Osteocyte (in vitro differentiated cells): ENCODE measurements around the gene PRR36. TPM values are rescaled to one million over a fixed set of nuclear protein-coding genes. Genes with fewer than 3 reads are reported as not detected.

Experiments
- DNase-seq: peaks from one replicate; pipeline ENCODE4 v3.0.0; 2021; ENCODE audit warnings: mixed read lengths; ENCODE audit not compliant: unreplicated experiment; ENCODE audit errors: extremely low spot score
- H3K27ac Mint-ChIP-seq: one replicate; pipeline ENCODE4 v1.8.0; 2021; ENCODE audit warnings: mild to moderate bottlenecking, mixed read lengths; ENCODE audit not compliant: unreplicated experiment
- H3K27me3 Mint-ChIP-seq: one replicate; pipeline ENCODE4 v1.8.0; 2021; ENCODE audit warnings: mixed read lengths; ENCODE audit not compliant: unreplicated experiment
- H3K36me3 Mint-ChIP-seq: one replicate; pipeline ENCODE4 v1.8.0; 2021; ENCODE audit warnings: mixed read lengths; ENCODE audit not compliant: unreplicated experiment
- H3K4me1 Mint-ChIP-seq: one replicate; pipeline ENCODE4 v1.8.0; 2021; ENCODE audit warnings: mixed read lengths; ENCODE audit not compliant: unreplicated experiment
- H3K4me3 Mint-ChIP-seq: one replicate; pipeline ENCODE4 v1.8.0; 2021; ENCODE audit warnings: mild to moderate bottlenecking, moderate library complexity, mixed read lengths; ENCODE audit not compliant: unreplicated experiment
- H3K9me3 Mint-ChIP-seq: one replicate; pipeline ENCODE4 v1.8.0; 2021; ENCODE audit warnings: mixed read lengths; ENCODE audit not compliant: unreplicated experiment
- total RNA-seq: library from RNA; stranded (reverse); gene quantifications from 2 replicates; pipeline ENCODE4 v1.2.1, GENCODE V29; 2021
- TF ChIP-seq, protein P1 (sequence below): fragments of 200-600 bp; sonication (generic); IDR thresholded peaks from 2 replicates; pipeline ENCODE4 v1.5.0; 2021; ENCODE audit warnings: antibody characterized with exemption, mild to moderate bottlenecking, moderate library complexity

The PRR36 gene
- total RNA-seq, 1 donor from 2014 or later = 0.51 TPM

DNA sequence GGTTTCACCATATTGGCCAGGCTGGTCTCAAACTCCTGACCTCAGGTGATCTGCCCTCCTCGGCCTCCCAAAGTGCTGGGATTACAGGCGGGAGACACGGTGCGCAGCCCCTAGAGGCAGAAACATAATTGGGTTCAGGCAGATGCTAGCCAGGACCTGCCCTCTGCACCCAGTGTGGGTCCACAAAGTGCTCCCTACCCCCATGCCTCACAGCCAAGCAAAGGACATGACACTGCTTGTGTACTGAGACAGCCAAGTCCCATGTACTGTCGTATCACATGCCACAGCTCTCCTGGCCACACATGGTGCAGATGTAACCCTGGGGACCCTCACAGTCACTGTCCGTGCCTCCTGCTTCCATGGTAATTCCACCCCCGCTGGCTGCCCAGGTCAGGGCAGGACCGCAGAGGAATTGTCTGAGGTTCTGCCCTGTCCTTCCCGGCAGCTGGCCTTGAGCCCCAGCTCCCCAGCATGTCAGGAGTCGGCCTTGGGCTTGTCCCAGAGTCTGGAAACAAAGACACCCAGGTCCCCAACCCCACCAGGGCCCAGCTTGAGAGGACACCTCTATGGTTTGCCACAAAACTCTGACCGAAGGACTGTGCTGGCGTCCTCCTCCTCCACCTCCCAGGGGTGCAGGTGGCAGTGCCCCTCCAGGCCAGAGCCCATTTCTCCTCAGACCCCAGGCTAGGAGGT lies 7.6 kb downstream of the PRR36 start:
- Mint-ChIP-seq H3K36me3 (no peaks in the 10 kb centered on the region), H3K27ac (no peak overlapping the region), H3K4me3 (no peak overlapping the region), H3K4me1 (peaks cover 17% of the 10 kb centered on the region), H3K9me3 (no peaks in the 10 kb centered on the region), H3K27me3 (peaks cover 17% of the 10 kb centered on the region)
- TF ChIP-seq, protein P1, sequence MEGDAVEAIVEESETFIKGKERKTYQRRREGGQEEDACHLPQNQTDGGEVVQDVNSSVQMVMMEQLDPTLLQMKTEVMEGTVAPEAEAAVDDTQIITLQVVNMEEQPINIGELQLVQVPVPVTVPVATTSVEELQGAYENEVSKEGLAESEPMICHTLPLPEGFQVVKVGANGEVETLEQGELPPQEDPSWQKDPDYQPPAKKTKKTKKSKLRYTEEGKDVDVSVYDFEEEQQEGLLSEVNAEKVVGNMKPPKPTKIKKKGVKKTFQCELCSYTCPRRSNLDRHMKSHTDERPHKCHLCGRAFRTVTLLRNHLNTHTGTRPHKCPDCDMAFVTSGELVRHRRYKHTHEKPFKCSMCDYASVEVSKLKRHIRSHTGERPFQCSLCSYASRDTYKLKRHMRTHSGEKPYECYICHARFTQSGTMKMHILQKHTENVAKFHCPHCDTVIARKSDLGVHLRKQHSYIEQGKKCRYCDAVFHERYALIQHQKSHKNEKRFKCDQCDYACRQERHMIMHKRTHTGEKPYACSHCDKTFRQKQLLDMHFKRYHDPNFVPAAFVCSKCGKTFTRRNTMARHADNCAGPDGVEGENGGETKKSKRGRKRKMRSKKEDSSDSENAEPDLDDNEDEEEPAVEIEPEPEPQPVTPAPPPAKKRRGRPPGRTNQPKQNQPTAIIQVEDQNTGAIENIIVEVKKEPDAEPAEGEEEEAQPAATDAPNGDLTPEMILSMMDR = no peak
- DNase-seq = no peak

DNA sequence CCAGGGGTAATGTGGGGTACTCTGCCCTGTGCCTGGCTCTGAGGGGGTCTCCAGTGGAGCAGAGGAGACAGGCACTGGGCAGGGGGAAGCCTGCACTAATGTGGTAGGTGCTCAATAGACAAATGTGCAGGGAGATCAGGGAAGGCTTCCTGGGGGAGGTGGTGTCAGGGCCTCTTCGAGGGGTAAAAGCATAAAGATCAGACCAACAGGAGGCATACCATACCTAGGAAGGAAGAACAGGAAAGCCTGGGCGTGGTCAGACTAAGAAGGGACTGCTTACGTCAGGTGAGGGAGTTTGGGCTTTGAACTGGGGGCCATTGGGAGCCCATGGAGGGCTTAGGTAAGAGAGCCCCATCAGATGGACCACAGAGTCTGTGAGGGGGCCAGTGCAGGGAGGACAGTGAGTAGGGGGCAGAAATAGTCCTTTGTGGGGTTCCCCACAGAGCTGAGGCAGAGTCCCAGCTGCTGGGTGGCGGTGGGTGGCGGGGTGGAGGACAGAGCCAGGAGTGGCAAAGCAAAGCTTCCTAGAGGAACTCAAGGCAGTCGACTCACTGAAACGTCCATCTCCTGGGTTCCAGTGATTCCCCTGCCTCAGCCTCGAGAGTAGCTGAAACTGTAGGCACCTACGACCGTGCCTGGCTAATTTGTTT lies 8.8 kb downstream of the PRR36 start:
- H3K4me3 Mint-ChIP-seq = no peak overlapping the region
- no peaks in the 10 kb centered on the region for H3K9me3 Mint-ChIP-seq
- TF ChIP-seq, protein P1 = no peak
- peaks cover 15% of the 10 kb centered on the region for H3K27me3 Mint-ChIP-seq
- peaks cover 10% of the 10 kb centered on the region for H3K4me1 Mint-ChIP-seq
- DNase-seq = no peak
- H3K27ac Mint-ChIP-seq = no peak overlapping the region
- no peaks in the 10 kb centered on the region for H3K36me3 Mint-ChIP-seq

DNA sequence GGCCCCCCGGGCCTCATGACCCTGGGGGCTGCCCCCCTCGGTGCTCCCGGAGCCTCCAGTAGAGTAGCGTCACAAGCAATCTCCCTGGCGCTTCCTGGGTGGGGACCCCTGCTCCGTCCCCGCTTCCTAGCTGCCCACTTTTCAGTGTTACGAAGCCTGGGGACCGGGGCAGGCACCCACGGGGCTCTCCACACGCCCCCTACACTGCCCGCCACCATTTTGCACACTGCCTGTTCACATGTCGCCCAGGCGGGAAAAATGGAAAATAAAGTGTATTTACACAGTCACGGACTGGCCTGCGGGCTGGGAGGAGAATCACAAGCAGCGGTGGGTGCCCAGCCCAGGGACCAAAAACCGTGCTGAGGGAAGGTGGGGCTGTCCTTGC lies 9.5 kb downstream of the PRR36 start:
- DNase-seq = no peak
- H3K36me3 Mint-ChIP-seq = no peaks in the 10 kb centered on the region
- peaks cover 15% of the 10 kb centered on the region for H3K27me3 Mint-ChIP-seq
- H3K27ac Mint-ChIP-seq = no peak overlapping the region
- H3K9me3 Mint-ChIP-seq = no peaks in the 10 kb centered on the region
- TF ChIP-seq, protein P1 = no peak
- H3K4me1 Mint-ChIP-seq = peaks cover 8% of the 10 kb centered on the region
- no peak overlapping the region for H3K4me3 Mint-ChIP-seq

DNA sequence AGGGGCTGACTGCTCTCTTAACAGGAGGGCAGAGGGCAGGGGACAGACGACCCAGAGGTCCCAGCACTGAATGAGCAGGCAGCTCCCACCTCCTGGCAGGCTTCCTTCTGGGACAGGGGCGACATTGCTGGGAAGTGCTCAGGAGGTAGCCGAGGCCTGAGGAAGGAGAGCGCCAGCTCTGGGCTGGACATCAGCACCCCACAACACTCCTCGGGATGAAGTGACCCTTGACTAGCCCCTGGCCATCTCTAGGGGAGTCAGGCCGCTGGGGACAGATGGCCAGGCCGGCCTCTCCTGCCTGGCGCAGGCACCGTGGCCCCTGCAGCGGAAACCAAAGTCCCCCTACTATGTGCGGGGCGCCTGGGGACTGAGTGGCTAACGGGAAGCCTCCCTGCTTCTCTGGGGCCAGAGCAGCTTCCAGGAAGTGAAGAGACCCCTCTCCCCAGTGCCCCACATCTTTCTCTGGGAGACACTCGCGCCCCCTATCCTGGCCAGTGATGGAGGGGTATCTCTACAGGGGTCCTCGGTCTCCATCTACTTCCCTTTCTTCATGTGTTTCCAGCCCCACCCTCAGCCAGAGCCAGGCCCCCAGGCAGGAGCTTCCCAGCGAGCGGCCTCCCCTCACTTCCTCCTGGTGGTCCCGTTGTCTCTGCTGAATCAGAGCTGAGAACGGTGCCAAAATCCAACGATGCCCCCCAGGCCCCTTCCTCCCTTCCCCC lies 10.1 kb downstream of the PRR36 start:
- no peak for DNase-seq
- H3K4me3 Mint-ChIP-seq = no peak overlapping the region
- TF ChIP-seq, protein P1 = no peak
- no peaks in the 10 kb centered on the region for H3K9me3 Mint-ChIP-seq
- H3K4me1 Mint-ChIP-seq = peaks cover 8% of the 10 kb centered on the region
- H3K36me3 Mint-ChIP-seq = no peaks in the 10 kb centered on the region
- H3K27me3 Mint-ChIP-seq = peaks cover 15% of the 10 kb centered on the region
- no peak overlapping the region for H3K27ac Mint-ChIP-seq
